Astrocyte (in vitro differentiated cells and primary cell): ENCODE measurements around the gene CCN5. TPM values are rescaled to one million over a fixed set of nuclear protein-coding genes. Genes with fewer than 3 reads are reported as not detected.
"Not testable (repeated sequence)": the region's sequence is repeated elsewhere in the genome, so short reads cannot be mapped to it uniquely, and the experiment has no call there.

ENCODE experiments used
- DNase-seq: peaks from one replicate; pipeline ENCODE4 v3.0.0-alpha.2; 2010; ENCODE audit warnings: low read depth
- FAIRE-seq: peaks from 2 replicates; lab custom pipeline; 2011; peaks lifted over from hg19 to GRCh38; lab: Jason Lieb, UNC
- H2AFZ ChIP-seq: 2 replicates; pipeline ENCODE4 v1.6.0; 2012; ENCODE audit warnings: low read depth, low read length, inconsistent platforms
- H3K27ac ChIP-seq: 2 replicates; pipeline ENCODE4 v1.5.1; 2011; ENCODE audit warnings: low read depth, low read length, inconsistent platforms
- H3K27me3 ChIP-seq: 2 replicates; pipeline ENCODE4 v1.6.0; 2011; ENCODE audit warnings: low read length, inconsistent platforms; ENCODE audit not compliant: insufficient read depth
- H3K36me3 ChIP-seq: 2 replicates; pipeline ENCODE4 v1.5.1; 2011; ENCODE audit warnings: low read length, inconsistent platforms; ENCODE audit not compliant: insufficient read depth
- H3K4me1 ChIP-seq: 2 replicates; pipeline ENCODE4 v1.5.1; 2011; ENCODE audit warnings: low read length, inconsistent platforms; ENCODE audit not compliant: insufficient read depth
- H3K4me2 ChIP-seq: 2 replicates; pipeline ENCODE4 v1.6.0; 2012; ENCODE audit warnings: low read length, inconsistent platforms
- H3K4me3 ChIP-seq: 2 replicates; pipeline ENCODE4 v1.5.1; 2011; ENCODE audit warnings: low read depth, mild to moderate bottlenecking, low read length, inconsistent platforms; ENCODE audit not compliant: insufficient read depth
- H3K79me2 ChIP-seq: 2 replicates; pipeline ENCODE4 v1.6.0; 2012; ENCODE audit warnings: mild to moderate bottlenecking, low read length, inconsistent platforms; ENCODE audit not compliant: insufficient read depth
- H3K9ac ChIP-seq: 2 replicates; pipeline ENCODE4 v1.6.0; 2012; ENCODE audit warnings: mild to moderate bottlenecking, low read length, inconsistent platforms
- H3K9me3 ChIP-seq: 2 replicates; pipeline ENCODE4 v1.5.1; 2012; ENCODE audit warnings: low read depth, mild to moderate bottlenecking, low read length, inconsistent platforms; ENCODE audit not compliant: insufficient read depth
- H4K20me1 ChIP-seq: 2 replicates; pipeline ENCODE4 v1.6.0; 2012; ENCODE audit warnings: low read length, inconsistent platforms; ENCODE audit not compliant: insufficient read depth
- H3K27ac Mint-ChIP-seq: one replicate; pipeline ENCODE4 v1.8.0; 2021; ENCODE audit warnings: mild to moderate bottlenecking, mixed read lengths; ENCODE audit not compliant: unreplicated experiment
- H3K27me3 Mint-ChIP-seq: one replicate; pipeline ENCODE4 v1.8.0; 2021; ENCODE audit warnings: low read depth, mixed read lengths; ENCODE audit not compliant: unreplicated experiment
- H3K36me3 Mint-ChIP-seq: one replicate; pipeline ENCODE4 v1.8.0; 2021; ENCODE audit warnings: low read depth, mixed read lengths; ENCODE audit not compliant: unreplicated experiment
- H3K4me1 Mint-ChIP-seq: one replicate; pipeline ENCODE4 v1.8.0; 2021; ENCODE audit warnings: low read depth, mixed read lengths; ENCODE audit not compliant: unreplicated experiment
- H3K4me3 Mint-ChIP-seq: one replicate; pipeline ENCODE4 v1.8.0; 2021; ENCODE audit warnings: mild to moderate bottlenecking, moderate library complexity, mixed read lengths; ENCODE audit not compliant: unreplicated experiment
- H3K9me3 Mint-ChIP-seq: one replicate; pipeline ENCODE4 v1.8.0; 2021; ENCODE audit warnings: mild to moderate bottlenecking, mixed read lengths; ENCODE audit not compliant: unreplicated experiment
- CTCF ChIP-seq: IDR thresholded peaks from 2 replicates; pipeline ENCODE4 v1.5.1; 2011; ENCODE audit warnings: low read depth, mild to moderate bottlenecking, inconsistent platforms, low read length, moderate library complexity; ENCODE audit not compliant: insufficient read depth
- EZH2 ChIP-seq: IDR thresholded peaks from 2 replicates; pipeline ENCODE4 v1.6.1; 2012; ENCODE audit warnings: mild to moderate bottlenecking, low read length, inconsistent platforms; ENCODE audit not compliant: insufficient read depth
- total RNA-seq: library from RNA; stranded (reverse); gene quantifications from 2 replicates; pipeline ENCODE4 v1.2.1, GENCODE V29; 2021

CCN5 gene
- total RNA-seq, 1 donor from 2014 or later: not detected

- H3K27ac Mint-ChIP-seq: peak overlapping the region; percentile 79
- no peaks in the 10 kb centered on the region for H3K9me3 Mint-ChIP-seq
- no peaks in the 10 kb centered on the region for H4K20me1 ChIP-seq
- no peaks in the 10 kb centered on the region for H3K36me3 Mint-ChIP-seq
- FAIRE-seq (no peak), DNase-seq (peak; percentile 25)
- H3K9me3 ChIP-seq: no peaks in the 10 kb centered on the region
- H3K36me3 ChIP-seq: no peaks in the 10 kb centered on the region
- peaks cover 38% of the 10 kb centered on the region for H3K4me1 Mint-ChIP-seq
- no peaks in the 10 kb centered on the region for H3K27me3 Mint-ChIP-seq
- H3K4me1 ChIP-seq: peaks cover 21% of the 10 kb centered on the region
- H3K27ac ChIP-seq: no peak overlapping the region
- TF ChIP-seq CTCF (no peak), EZH2 (no peak)
- no peaks in the 10 kb centered on the region for H3K79me2 ChIP-seq
- H3K4me3 ChIP-seq: no peak overlapping the region
- H3K4me2 ChIP-seq: peak overlapping the region; percentile 8
- H3K9ac ChIP-seq: no peak overlapping the region
- no peak overlapping the region for H2AFZ ChIP-seq
- no peak overlapping the region for H3K4me3 Mint-ChIP-seq
- peaks cover 12% of the 10 kb centered on the region for H3K27me3 ChIP-seq
Observed at GRCh38 chr20:44695674-44696300, 19.4 kb upstream of the CCN5 start.

DNA sequence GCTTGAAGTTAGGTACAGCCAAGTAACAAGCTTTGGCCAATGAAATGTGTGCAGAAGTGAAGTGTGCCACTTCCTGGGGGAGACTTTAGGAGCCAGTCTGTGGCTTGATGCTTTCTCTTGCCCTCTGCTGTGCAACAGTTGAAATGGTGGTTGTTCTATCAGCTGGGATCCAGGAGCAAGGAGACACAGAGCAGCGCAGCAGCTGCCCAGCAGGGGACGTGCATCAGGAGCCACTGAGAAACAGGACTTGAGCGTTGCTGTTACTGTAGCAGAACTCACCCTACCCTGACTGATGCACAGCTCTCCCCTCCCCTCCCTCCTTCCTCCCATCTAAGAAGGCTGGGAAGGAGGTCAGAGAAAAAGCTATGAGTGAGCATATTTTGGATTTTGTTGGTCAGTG, 18.9 kb upstream of the CCN5 start:
- Histone ChIP-seq H3K4me3 (no peak overlapping the region), H3K9ac (no peak overlapping the region), H3K4me1 (peaks cover 25% of the 10 kb centered on the region), H3K36me3 (no peaks in the 10 kb centered on the region), H4K20me1 (no peaks in the 10 kb centered on the region), H2AFZ (no peak overlapping the region), H3K79me2 (no peaks in the 10 kb centered on the region), H3K27ac (no peak overlapping the region), H3K9me3 (no peaks in the 10 kb centered on the region), H3K27me3 (peaks cover 12% of the 10 kb centered on the region), H3K4me2 (no peak overlapping the region)
- H3K27ac Mint-ChIP-seq: peak overlapping the region; percentile 47
- H3K36me3 Mint-ChIP-seq: no peaks in the 10 kb centered on the region
- peaks cover 5% of the 10 kb centered on the region for H3K27me3 Mint-ChIP-seq
- TF ChIP-seq EZH2: no peak
- no peak for FAIRE-seq
- DNase-seq: no peak
- no peak overlapping the region for H3K4me3 Mint-ChIP-seq
- no peaks in the 10 kb centered on the region for H3K9me3 Mint-ChIP-seq
- peaks cover 40% of the 10 kb centered on the region for H3K4me1 Mint-ChIP-seq

DNA sequence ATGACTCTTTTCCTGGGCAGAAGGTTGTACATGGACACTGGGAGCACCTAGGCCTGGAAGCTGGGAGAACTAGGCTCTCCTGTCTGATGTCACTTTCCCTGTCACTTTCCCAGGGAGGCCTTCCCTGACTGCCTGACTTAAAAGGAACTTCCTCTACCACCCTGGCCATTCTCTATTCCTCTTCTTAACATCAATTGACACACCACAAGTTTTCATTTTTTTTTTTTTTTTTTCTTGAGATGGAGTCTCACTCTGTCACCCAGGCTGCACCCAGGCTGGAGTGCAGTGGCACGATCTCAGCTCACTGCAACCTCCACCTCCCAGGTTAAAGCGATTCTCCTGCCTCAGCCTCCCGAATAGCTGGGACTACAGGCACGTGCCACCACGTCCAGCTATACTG, 18.1 kb upstream of the CCN5 start:
- not testable (repeated sequence) for H4K20me1 ChIP-seq, FAIRE-seq, H3K79me2 ChIP-seq, H3K4me3 ChIP-seq, H3K9ac ChIP-seq, H3K36me3 ChIP-seq, DNase-seq, H3K4me2 ChIP-seq, H3K9me3 Mint-ChIP-seq, H3K4me3 Mint-ChIP-seq, H2AFZ ChIP-seq, H3K27ac ChIP-seq, H3K9me3 ChIP-seq, H3K27ac Mint-ChIP-seq, H3K27me3 Mint-ChIP-seq, H3K36me3 Mint-ChIP-seq
- Histone ChIP-seq H3K4me1 (peaks cover 28% of the 10 kb centered on the region), H3K27me3 (peaks cover 17% of the 10 kb centered on the region)
- H3K4me1 Mint-ChIP-seq: peaks cover 44% of the 10 kb centered on the region
